Endothelial cell of umbilical vein (primary cell): ENCODE results near the gene SLC35F2.

Experiments used
- CTCF ChIP-seq, 2 donors: IDR thresholded peaks; 1 replicate in 1 of 2; 2 replicates in 1 of 2; pipeline ENCODE4 v1.5.1; 2011; ENCODE audit warnings: low read length in 2 of 2, mild to moderate bottlenecking in 2 of 2, moderate library complexity in 2 of 2, control low read depth in 1 of 2, inconsistent platforms in 1 of 2, low read depth in 1 of 2; ENCODE audit not compliant: insufficient read depth in 1 of 2; ENCODE audit errors: extremely low read depth in 1 of 2
- EZH2 ChIP-seq: IDR thresholded peaks from 2 replicates; pipeline ENCODE4 v1.6.1; 2012; ENCODE audit warnings: borderline replicate concordance, low read depth, mild to moderate bottlenecking, moderate library complexity, low read length, inconsistent platforms; ENCODE audit not compliant: severe bottlenecking
- GATA2 ChIP-seq: IDR thresholded peaks from 2 replicates; pipeline ENCODE4 v1.7.0; 2011; ENCODE audit warnings: low read depth, mild to moderate bottlenecking, moderate library complexity, mixed read lengths, low read length; ENCODE audit not compliant: insufficient read length, insufficient read depth
- MAX ChIP-seq: IDR thresholded peaks from 2 replicates; pipeline ENCODE4 v1.6.1; 2011; ENCODE audit not compliant: insufficient read depth, insufficient read length
- MYC ChIP-seq: IDR thresholded peaks from one replicate; pipeline ENCODE4 v1.6.1; 2011; ENCODE audit warnings: mild to moderate bottlenecking, low read depth, low read length
- POLR2A ChIP-seq: IDR thresholded peaks from 2 replicates; pipeline ENCODE4 v1.6.1; 2012; ENCODE audit warnings: low read depth, mild to moderate bottlenecking, control low read depth, low read length
- POLR2AphosphoS5 ChIP-seq: IDR thresholded peaks from 2 replicates; pipeline ENCODE4 v1.6.1; 2012; ENCODE audit warnings: low read depth, mild to moderate bottlenecking, control low read depth, low read length, moderate library complexity; ENCODE audit not compliant: insufficient read depth

GRCh38 chr11:107816028-107816427, 42.6 kb downstream of the SLC35F2 start:
- TF ChIP-seq CTCF (IDR thresholded peaks at IDR 0.05; ENCODE audit: extremely low read depth in 1 of 2, insufficient read depth in 1 of 2, low read depth in 1 of 2, low read length in 2 of 2) (no peak), EZH2 (no peak), MYC (no peak), POLR2A (no peak), POLR2AphosphoS5 (no peak), GATA2 (no peak), MAX (no peak)
